ENCODE data around the gene UGT1A6. TPM values are rescaled to one million over a fixed set of nuclear protein-coding genes. Genes with fewer than 3 reads are reported as not detected.

Gene UGT1A6
- total and polyA plus RNA-seq, 10 donors = not detected

- H3K9me3 ChIP-seq = no peaks in the 10 kb centered on the region
- intact Hi-C loops (cut with DNase I; ENCODE audit: low total_unique reads) = no loop called here
- no peaks in the 10 kb centered on the region for H3K4me1 ChIP-seq
- peaks cover 0 to 8% (median 0%) of the 10 kb centered on the region in 7 donors for H3K27me3 ChIP-seq (replicated peaks in 1 of 7)
- TF ChIP-seq POLR2AphosphoS5 (IDR thresholded peaks at IDR 0.05) = no peak
- TF ChIP-seq POLR2A (IDR thresholded peaks at IDR 0.05) = no peak
- TF ChIP-seq CTCF (IDR thresholded peaks at IDR 0.05 in 8 of 11, conservative IDR thresholded peaks at IDR 0.05 in 3 of 11) = no peak
- H3K36me3 ChIP-seq = no peaks in the 10 kb centered on the region
- H3K27ac ChIP-seq = no peak overlapping the region
- DNase-seq = no peak
- H3K4me3 ChIP-seq = no peak overlapping the region
These were observed 18.8 kb upstream of the UGT1A6 start for GRCh38 chr2:233673896-233674295.

GRCh38 chr2:233674314-233674713, 18.4 kb upstream of the UGT1A6 start:
- no peaks in the 10 kb centered on the region for H3K36me3 ChIP-seq
- H3K27me3 ChIP-seq (replicated peaks in 1 of 7) = peaks cover 0 to 10% (median 0%) of the 10 kb centered on the region in 7 donors
- H3K4me3 ChIP-seq = no peak overlapping the region
- no peak for DNase-seq
- H3K4me1 ChIP-seq = no peaks in the 10 kb centered on the region
- intact Hi-C loops (cut with DNase I; ENCODE audit: low total_unique reads) = no loop called here
- TF ChIP-seq POLR2A (IDR thresholded peaks at IDR 0.05) (no peak), POLR2AphosphoS5 (IDR thresholded peaks at IDR 0.05) (no peak), CTCF (IDR thresholded peaks at IDR 0.05 in 8 of 11, conservative IDR thresholded peaks at IDR 0.05 in 3 of 11) (no peak)
- H3K27ac ChIP-seq = no peak overlapping the region
- 55 to 73% (median 67%) methylated on average over 1 of the region's 1 CpG for WGBS, 5 donors
- no peaks in the 10 kb centered on the region for H3K9me3 ChIP-seq

- no peaks in the 10 kb centered on the region for H3K4me1 ChIP-seq
- WGBS, 5 donors = 56 to 78% (median 74%) methylated on average over 4 of the region's 4 CpGs
These were observed 17.7 kb upstream of the UGT1A6 start for GRCh38 chr2:233674995-233675394.

GRCh38 chr2:233676046-233676445, 16.6 kb upstream of the UGT1A6 start:
- TF ChIP-seq CTCF (IDR thresholded peaks at IDR 0.05 in 8 of 11, conservative IDR thresholded peaks at IDR 0.05 in 3 of 11) (no peak), POLR2AphosphoS5 (IDR thresholded peaks at IDR 0.05) (no peak)
- Histone ChIP-seq H3K4me1 (no peaks in the 10 kb centered on the region), H3K9me3 (no peaks in the 10 kb centered on the region), H3K27me3 (replicated peaks in 1 of 7) (peaks cover 0 to 7% (median 0%) of the 10 kb centered on the region in 7 donors), H3K36me3 (no peaks in the 10 kb centered on the region), H3K27ac (no peak overlapping the region), H3K4me3 (no peak overlapping the region)
- WGBS, 5 donors = 82 to 93% (median 85%) methylated on average over 2 of the region's 2 CpGs
- DNase-seq = no peak
- intact Hi-C loops (cut with DNase I; ENCODE audit: low total_unique reads) = no loop called here

More at GRCh38 chr2:233674995-233675394, 17.7 kb upstream of the UGT1A6 start:
- Histone ChIP-seq H3K4me3 (no peak overlapping the region), H3K27ac (no peak overlapping the region), H3K27me3 (replicated peaks in 1 of 7) (peaks cover 0 to 10% (median 0%) of the 10 kb centered on the region in 7 donors), H3K9me3 (no peaks in the 10 kb centered on the region), H3K36me3 (no peaks in the 10 kb centered on the region)
- DNase-seq = no peak
- no peak for TF ChIP-seq POLR2AphosphoS5 (IDR thresholded peaks at IDR 0.05)
- no peak for TF ChIP-seq CTCF (IDR thresholded peaks at IDR 0.05 in 8 of 11, conservative IDR thresholded peaks at IDR 0.05 in 3 of 11)
- no peak for TF ChIP-seq POLR2A (IDR thresholded peaks at IDR 0.05)
- intact Hi-C loops (cut with DNase I; ENCODE audit: low total_unique reads) = no loop called here

All from spleen (tissue), 11 donors.